Endodermal cell (in vitro differentiated cells): ENCODE measurements around the gene COL4A6. TPM values are rescaled to one million over a fixed set of nuclear protein-coding genes. Genes with fewer than 3 reads are reported as not detected.

ENCODE experiments used
- DNase-seq: peaks from one replicate; pipeline ENCODE4 v3.0.0-alpha.2; 2017
- H3K27ac ChIP-seq: 2 replicates; pipeline ENCODE4 v1.5.1; 2013; ENCODE audit warnings: mild to moderate bottlenecking, low read depth, low read length, moderate library complexity
- H3K27me3 ChIP-seq: 2 replicates; pipeline ENCODE4 v1.6.1; 2013; ENCODE audit warnings: mild to moderate bottlenecking, low read length, moderate library complexity; ENCODE audit not compliant: insufficient read depth, control insufficient read depth, poor library complexity, severe bottlenecking
- H3K36me3 ChIP-seq: 2 replicates; pipeline ENCODE4 v1.7.0; 2013; ENCODE audit warnings: mild to moderate bottlenecking, low read length, moderate library complexity; ENCODE audit not compliant: control insufficient read depth, insufficient read depth
- H3K4me1 ChIP-seq: one replicate; pipeline ENCODE4 v1.7.0; 2013; ENCODE audit warnings: low read length; ENCODE audit not compliant: control insufficient read depth, insufficient read depth
- H3K4me3 ChIP-seq: 2 replicates; pipeline ENCODE4 v1.5.1; 2013; ENCODE audit warnings: mild to moderate bottlenecking, low read length, moderate library complexity
- H3K9ac ChIP-seq: 2 replicates; pipeline ENCODE4 v1.6.1; 2013; ENCODE audit warnings: mild to moderate bottlenecking, low read length, moderate library complexity; ENCODE audit not compliant: poor library complexity, severe bottlenecking; ENCODE audit errors: extremely low read depth
- H3K9me3 ChIP-seq: 2 replicates; pipeline ENCODE4 v1.6.1; 2013; ENCODE audit warnings: mild to moderate bottlenecking, low read length, moderate library complexity; ENCODE audit not compliant: control insufficient read depth
- H3K27ac Mint-ChIP-seq: 2 replicates; pipeline ENCODE4 v1.8.0; 2020; ENCODE audit warnings: mixed read lengths
- H3K27me3 Mint-ChIP-seq: 2 replicates; pipeline ENCODE4 v1.8.0; 2021; ENCODE audit warnings: mild to moderate bottlenecking, mixed read lengths; ENCODE audit not compliant: insufficient read depth
- H3K36me3 Mint-ChIP-seq: 2 replicates; pipeline ENCODE4 v1.8.0; 2020; ENCODE audit warnings: low read depth, mixed read lengths
- H3K4me1 Mint-ChIP-seq: 2 replicates; pipeline ENCODE4 v1.8.0; 2020; ENCODE audit warnings: mixed read lengths
- H3K4me3 Mint-ChIP-seq: 2 replicates; pipeline ENCODE4 v1.8.0; 2020; ENCODE audit warnings: mild to moderate bottlenecking, moderate library complexity, mixed read lengths
- H3K9me3 Mint-ChIP-seq: 2 replicates; pipeline ENCODE4 v1.8.0; 2020; ENCODE audit warnings: mild to moderate bottlenecking, mixed read lengths
- WGBS, 2 experiments: methylation state at CpG; one replicate each; pipeline versions ENCODE4 v1.1.5 to v1.1.7; 2013; ENCODE audit warnings: missing lambda C conversion rate in 2 of 2, mixed read lengths in 1 of 2; ENCODE audit not compliant: insufficient coverage in 1 of 2, insufficient read length in 1 of 2; 5-methylcytosine and 5-hydroxymethylcytosine counted together
- total RNA-seq, 2 donors: library from RNA; stranded (reverse); fragmentation: NEBNext Ultra II Directional in 1 of 2; extraction: Animal tissue kit (Norgen Biotek cat#: 25700) in 1 of 2; gene quantifications; 2 replicates in 1 of 2; 3 replicates in 1 of 2; pipeline ENCODE4 v1.2.1, GENCODE V29; 2021
- TF ChIP-seq, protein P1 (sequence below): fragments of 200-600 bp; sonication (generic); conservative IDR thresholded peaks from 2 replicates; pipeline ENCODE4 v1.5.0; 2021; ENCODE audit warnings: antibody characterized with exemption, mild to moderate bottlenecking

Gene COL4A6
- total RNA-seq, 2 donors from 2014 or later, result 205 to 338 TPM

DNA sequence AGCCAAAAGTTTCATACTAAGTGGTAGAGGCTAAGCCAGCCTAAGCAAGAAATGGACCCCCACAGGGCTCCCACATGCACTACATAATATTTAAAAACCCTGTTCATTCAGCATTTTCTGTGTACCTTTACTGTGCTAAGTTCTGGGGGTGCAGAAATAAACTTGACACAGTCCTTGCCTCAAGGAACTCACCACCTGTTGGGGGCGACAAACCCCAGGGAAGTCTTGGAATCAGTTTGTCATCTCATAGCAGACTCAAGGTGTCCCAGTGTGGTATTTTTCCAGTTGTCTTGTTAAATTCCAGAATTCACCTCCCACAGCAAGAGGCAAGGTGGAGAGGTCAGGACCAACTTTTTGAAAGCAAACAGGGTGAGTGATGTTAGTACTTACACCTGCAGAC, 303.5 kb downstream of the COL4A6 start:
- no peak overlapping the region for H3K4me3 ChIP-seq
- H3K27me3 Mint-ChIP-seq, result no peaks in the 10 kb centered on the region
- H3K9me3 Mint-ChIP-seq, result no peaks in the 10 kb centered on the region
- peaks cover 6% of the 10 kb centered on the region for H3K4me1 Mint-ChIP-seq
- no peaks in the 10 kb centered on the region for H3K36me3 ChIP-seq
- 86 to 90% methylated on average over 1 of the region's 1 CpG for WGBS, 2 experiments
- H3K36me3 Mint-ChIP-seq, result no peaks in the 10 kb centered on the region
- H3K4me3 Mint-ChIP-seq, result no peak overlapping the region
- no peak overlapping the region for H3K9ac ChIP-seq
- H3K27ac ChIP-seq, result no peak overlapping the region
- no peaks in the 10 kb centered on the region for H3K9me3 ChIP-seq
- no peaks in the 10 kb centered on the region for H3K4me1 ChIP-seq
- peak; percentile 69 for DNase-seq
- no peaks in the 10 kb centered on the region for H3K27me3 ChIP-seq
- TF ChIP-seq, protein P1, sequence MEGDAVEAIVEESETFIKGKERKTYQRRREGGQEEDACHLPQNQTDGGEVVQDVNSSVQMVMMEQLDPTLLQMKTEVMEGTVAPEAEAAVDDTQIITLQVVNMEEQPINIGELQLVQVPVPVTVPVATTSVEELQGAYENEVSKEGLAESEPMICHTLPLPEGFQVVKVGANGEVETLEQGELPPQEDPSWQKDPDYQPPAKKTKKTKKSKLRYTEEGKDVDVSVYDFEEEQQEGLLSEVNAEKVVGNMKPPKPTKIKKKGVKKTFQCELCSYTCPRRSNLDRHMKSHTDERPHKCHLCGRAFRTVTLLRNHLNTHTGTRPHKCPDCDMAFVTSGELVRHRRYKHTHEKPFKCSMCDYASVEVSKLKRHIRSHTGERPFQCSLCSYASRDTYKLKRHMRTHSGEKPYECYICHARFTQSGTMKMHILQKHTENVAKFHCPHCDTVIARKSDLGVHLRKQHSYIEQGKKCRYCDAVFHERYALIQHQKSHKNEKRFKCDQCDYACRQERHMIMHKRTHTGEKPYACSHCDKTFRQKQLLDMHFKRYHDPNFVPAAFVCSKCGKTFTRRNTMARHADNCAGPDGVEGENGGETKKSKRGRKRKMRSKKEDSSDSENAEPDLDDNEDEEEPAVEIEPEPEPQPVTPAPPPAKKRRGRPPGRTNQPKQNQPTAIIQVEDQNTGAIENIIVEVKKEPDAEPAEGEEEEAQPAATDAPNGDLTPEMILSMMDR, result peak; percentile 68
- H3K27ac Mint-ChIP-seq, result no peak overlapping the region

DNA sequence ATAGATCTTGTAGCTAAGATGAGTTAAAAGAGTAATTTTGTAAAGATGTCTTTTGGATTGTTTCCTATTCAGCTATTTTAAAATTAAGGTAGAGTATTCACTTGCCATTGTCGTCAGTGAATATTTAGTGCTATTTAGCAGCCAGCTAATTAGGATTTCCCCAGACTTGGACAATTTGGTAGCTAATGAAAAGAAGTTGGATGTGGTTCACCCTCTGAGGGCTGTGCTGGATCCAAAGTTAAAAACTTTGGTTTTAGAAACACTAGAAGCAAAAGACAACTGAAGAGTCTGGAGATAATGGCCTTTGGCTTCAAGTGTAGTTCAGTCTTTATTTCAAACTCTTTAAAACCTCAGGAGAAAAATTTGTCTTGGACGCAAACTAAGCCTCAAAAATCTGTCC, 305.3 kb downstream of the COL4A6 start:
- 92 to 100% methylated on average over 1 to 2 of the region's 2 CpGs for WGBS, 2 experiments
- no peak for DNase-seq
- Mint-ChIP-seq H3K9me3 (no peaks in the 10 kb centered on the region), H3K36me3 (no peaks in the 10 kb centered on the region), H3K27ac (no peak overlapping the region), H3K4me3 (no peak overlapping the region), H3K27me3 (no peaks in the 10 kb centered on the region), H3K4me1 (peaks cover 6% of the 10 kb centered on the region)
- no peak overlapping the region for H3K9ac ChIP-seq
- H3K36me3 ChIP-seq, result no peaks in the 10 kb centered on the region
- H3K9me3 ChIP-seq, result no peaks in the 10 kb centered on the region
- H3K4me1 ChIP-seq, result no peaks in the 10 kb centered on the region
- no peak overlapping the region for H3K27ac ChIP-seq
- H3K4me3 ChIP-seq, result no peak overlapping the region
- no peaks in the 10 kb centered on the region for H3K27me3 ChIP-seq
- TF ChIP-seq, protein P1, result no peak

DNA sequence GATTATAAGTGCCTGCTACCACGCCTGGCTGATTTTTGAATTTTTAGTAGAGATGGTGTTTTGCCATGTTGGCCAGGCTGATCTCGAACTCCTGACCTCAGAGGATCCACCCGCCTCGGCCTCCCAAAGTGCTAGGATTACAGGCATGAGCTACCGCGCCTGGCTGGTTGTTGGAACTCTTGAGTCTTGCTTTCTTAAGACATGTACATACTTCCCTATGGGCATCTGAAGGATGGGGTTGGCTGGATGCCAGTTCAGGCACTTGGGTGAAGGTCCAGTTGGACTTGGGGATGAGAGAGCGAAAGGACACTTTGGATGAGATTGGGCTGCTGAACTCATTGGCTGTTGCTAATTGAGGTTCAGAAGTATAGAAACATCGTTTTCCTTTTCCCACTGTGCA, 306.2 kb downstream of the COL4A6 start:
- no peak overlapping the region for H3K27ac ChIP-seq
- no peaks in the 10 kb centered on the region for H3K27me3 ChIP-seq
- H3K36me3 ChIP-seq, result no peaks in the 10 kb centered on the region
- H3K4me3 ChIP-seq, result no peak overlapping the region
- H3K27me3 Mint-ChIP-seq, result no peaks in the 10 kb centered on the region
- H3K36me3 Mint-ChIP-seq, result no peaks in the 10 kb centered on the region
- H3K9ac ChIP-seq, result no peak overlapping the region
- H3K9me3 Mint-ChIP-seq, result no peaks in the 10 kb centered on the region
- H3K9me3 ChIP-seq, result no peaks in the 10 kb centered on the region
- H3K27ac Mint-ChIP-seq, result no peak overlapping the region
- WGBS, 2 experiments, result 96% methylated on average over 8 of the region's 8 CpGs; no CpG with 5 or more reads in 1 of the 2 experiments
- peaks cover 8% of the 10 kb centered on the region for H3K4me1 Mint-ChIP-seq
- TF ChIP-seq, protein P1, result no peak
- H3K4me1 ChIP-seq, result no peaks in the 10 kb centered on the region
- no peak for DNase-seq
- no peak overlapping the region for H3K4me3 Mint-ChIP-seq
